ENCODE data around the gene ANKS3. TPM values are rescaled to one million over a fixed set of nuclear protein-coding genes. Genes with fewer than 3 reads are reported as not detected.

ANKS3 gene
- total and polyA plus RNA-seq, 2 experiments from 2014 or later: 22.5 to 24.9 TPM

GRCh38 chr16:4697848-4698291, 36.2 kb downstream of the ANKS3 start:
- ATAC-seq: no peak
- peaks cover 6% of the 10 kb centered on the region; the same call in 1 of the 3 replicates for H3K4me1 Mint-ChIP-seq
- H3K36me3 ChIP-seq (ENCODE audit: insufficient read depth): peaks cover 9% of the 10 kb centered on the region; the same call in 1 of the 2 replicates
- no peaks in the 10 kb centered on the region; the same call in 1 of the 2 replicates for H3K4me1 ChIP-seq (ENCODE audit: insufficient read depth)
- peaks cover 9% of the 10 kb centered on the region for H3K27me3 Mint-ChIP-seq (ENCODE audit: insufficient read depth, low read depth, poor library complexity)
- H3K4me3 Mint-ChIP-seq: no peak overlapping the region
- H3K79me2 ChIP-seq (replicated peaks; ENCODE audit: insufficient read depth): no peaks in the 10 kb centered on the region
- H3K36me3 Mint-ChIP-seq (ENCODE audit: low read depth): peaks cover 44% of the 10 kb centered on the region
- H3K27ac Mint-ChIP-seq: no peak overlapping the region
- no peak overlapping the region for H3K4me2 ChIP-seq
- no peaks in the 10 kb centered on the region; the same call in 1 of the 2 replicates for H4K20me1 ChIP-seq (replicated peaks; ENCODE audit: insufficient read depth)
- H3K9me3 Mint-ChIP-seq: no peaks in the 10 kb centered on the region; the same call in 2 of the 3 replicates
- H3K4me3 ChIP-seq: no peak overlapping the region
- TF ChIP-seq NANOG (IDR thresholded peaks at IDR 0.05; ENCODE audit: borderline replicate concordance) (no peak), JUNB (IDR thresholded peaks at IDR 0.05; ENCODE audit: unreplicated experiment) (no peak), POLR2AphosphoS5 (IDR thresholded peaks at IDR 0.05; ENCODE audit: low read depth) (no peak), REST (IDR thresholded peaks at IDR 0.05; ENCODE audit: unreplicated experiment) (no peak), ZNF331 (CRISPR knock-in tag; IDR thresholded peaks at IDR 0.05; ENCODE audit: low read depth) (no peak), EZH2phosphoT487 (IDR thresholded peaks at IDR 0.05; ENCODE audit: unreplicated experiment) (no peak), STAT1 (IDR thresholded peaks at IDR 0.05; ENCODE audit: unreplicated experiment) (no peak), ZNF114 (CRISPR knock-in tag; IDR thresholded peaks at IDR 0.05) (no peak), EZH2 (IDR thresholded peaks at IDR 0.05; ENCODE audit: low read depth, unreplicated experiment) (no peak), ZNF462 (CRISPR knock-in tag; IDR thresholded peaks at IDR 0.05) (no peak), CREB1 (CRISPR knock-in tag; IDR thresholded peaks at IDR 0.05; ENCODE audit: low read depth) (no peak)
- TF ChIP-seq, protein P1, sequence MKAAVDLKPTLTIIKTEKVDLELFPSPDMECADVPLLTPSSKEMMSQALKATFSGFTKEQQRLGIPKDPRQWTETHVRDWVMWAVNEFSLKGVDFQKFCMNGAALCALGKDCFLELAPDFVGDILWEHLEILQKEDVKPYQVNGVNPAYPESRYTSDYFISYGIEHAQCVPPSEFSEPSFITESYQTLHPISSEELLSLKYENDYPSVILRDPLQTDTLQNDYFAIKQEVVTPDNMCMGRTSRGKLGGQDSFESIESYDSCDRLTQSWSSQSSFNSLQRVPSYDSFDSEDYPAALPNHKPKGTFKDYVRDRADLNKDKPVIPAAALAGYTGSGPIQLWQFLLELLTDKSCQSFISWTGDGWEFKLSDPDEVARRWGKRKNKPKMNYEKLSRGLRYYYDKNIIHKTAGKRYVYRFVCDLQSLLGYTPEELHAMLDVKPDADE (IDR thresholded peaks at IDR 0.05): no peak
- TF ChIP-seq, protein P2, sequence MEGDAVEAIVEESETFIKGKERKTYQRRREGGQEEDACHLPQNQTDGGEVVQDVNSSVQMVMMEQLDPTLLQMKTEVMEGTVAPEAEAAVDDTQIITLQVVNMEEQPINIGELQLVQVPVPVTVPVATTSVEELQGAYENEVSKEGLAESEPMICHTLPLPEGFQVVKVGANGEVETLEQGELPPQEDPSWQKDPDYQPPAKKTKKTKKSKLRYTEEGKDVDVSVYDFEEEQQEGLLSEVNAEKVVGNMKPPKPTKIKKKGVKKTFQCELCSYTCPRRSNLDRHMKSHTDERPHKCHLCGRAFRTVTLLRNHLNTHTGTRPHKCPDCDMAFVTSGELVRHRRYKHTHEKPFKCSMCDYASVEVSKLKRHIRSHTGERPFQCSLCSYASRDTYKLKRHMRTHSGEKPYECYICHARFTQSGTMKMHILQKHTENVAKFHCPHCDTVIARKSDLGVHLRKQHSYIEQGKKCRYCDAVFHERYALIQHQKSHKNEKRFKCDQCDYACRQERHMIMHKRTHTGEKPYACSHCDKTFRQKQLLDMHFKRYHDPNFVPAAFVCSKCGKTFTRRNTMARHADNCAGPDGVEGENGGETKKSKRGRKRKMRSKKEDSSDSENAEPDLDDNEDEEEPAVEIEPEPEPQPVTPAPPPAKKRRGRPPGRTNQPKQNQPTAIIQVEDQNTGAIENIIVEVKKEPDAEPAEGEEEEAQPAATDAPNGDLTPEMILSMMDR (conservative IDR thresholded peaks at IDR 0.05; ENCODE audit: low read depth in 2 of 2): no peak
- H3K27ac ChIP-seq (ENCODE audit: low read depth): no peak overlapping the region
- peaks cover 5% of the 10 kb centered on the region for H3F3A ChIP-seq (replicated peaks; ENCODE audit: low read depth)
- no peaks in the 10 kb centered on the region for H3K27me3 ChIP-seq (ENCODE audit: insufficient read depth)
- no peak for DNase-seq (ENCODE audit: low spot score)
- H2AFZ ChIP-seq: no peak overlapping the region
- H3K9me2 ChIP-seq (ENCODE audit: insufficient read depth): no peaks in the 10 kb centered on the region
